HL-60 (cell line): ENCODE data around the gene VDR.

Experiments
- DNase-seq, 2 experiments: peaks; one replicate each; pipeline ENCODE4 v3.0.0-alpha.2; 2010 to 2020; ENCODE audit warnings: low read depth in 1 of 2, low spot score in 1 of 2
- H3K27ac ChIP-seq: fragments of 250-450 bp; sonication (Bioruptor Pico); replicated peaks from 2 replicates; pipeline ENCODE4 v1.5.1; 2020; ENCODE audit warnings: mild to moderate bottlenecking, moderate library complexity
- H3K27me3 ChIP-seq: fragments of 250-450 bp; sonication (Bioruptor Pico); 2 replicates; pipeline ENCODE4 v1.5.1; 2021; ENCODE audit warnings: mild to moderate bottlenecking, moderate library complexity; ENCODE audit not compliant: insufficient read depth, poor library complexity, severe bottlenecking
- H3K4me3 ChIP-seq: replicated peaks from 2 replicates; pipeline ENCODE4 v1.5.1; 2011; ENCODE audit warnings: mild to moderate bottlenecking, control low read depth, low read length; ENCODE audit not compliant: insufficient read depth
- GABPA ChIP-seq: IDR thresholded peaks from 2 replicates; pipeline ENCODE4 v1.6.1; 2012; ENCODE audit warnings: low read depth
- POLR2AphosphoS5 ChIP-seq: IDR thresholded peaks from 2 replicates; pipeline ENCODE4 v1.6.1; 2012; ENCODE audit warnings: low read depth
- REST ChIP-seq: IDR thresholded peaks from 2 replicates; pipeline ENCODE4 v1.6.1; 2012; ENCODE audit warnings: low read depth; ENCODE audit not compliant: insufficient replicate concordance
- SPI1 ChIP-seq: IDR thresholded peaks from 2 replicates; pipeline ENCODE4 v1.6.1; 2012; ENCODE audit warnings: low read depth, mild to moderate bottlenecking, borderline replicate concordance
- TF ChIP-seq, protein P1 (sequence below): IDR thresholded peaks from one replicate; pipeline ENCODE4 v1.5.1; 2011; ENCODE audit warnings: low read length, control low read depth, inconsistent platforms; ENCODE audit not compliant: insufficient read depth

The VDR gene

GRCh38 chr12:47801170-47801903, 103.5 kb downstream of the VDR start:
- TF ChIP-seq REST (no peak), SPI1 (peak; percentile 38; the same call in 1 of the 2 replicates), GABPA (no peak), POLR2AphosphoS5 (no peak)
- TF ChIP-seq, protein P1, sequence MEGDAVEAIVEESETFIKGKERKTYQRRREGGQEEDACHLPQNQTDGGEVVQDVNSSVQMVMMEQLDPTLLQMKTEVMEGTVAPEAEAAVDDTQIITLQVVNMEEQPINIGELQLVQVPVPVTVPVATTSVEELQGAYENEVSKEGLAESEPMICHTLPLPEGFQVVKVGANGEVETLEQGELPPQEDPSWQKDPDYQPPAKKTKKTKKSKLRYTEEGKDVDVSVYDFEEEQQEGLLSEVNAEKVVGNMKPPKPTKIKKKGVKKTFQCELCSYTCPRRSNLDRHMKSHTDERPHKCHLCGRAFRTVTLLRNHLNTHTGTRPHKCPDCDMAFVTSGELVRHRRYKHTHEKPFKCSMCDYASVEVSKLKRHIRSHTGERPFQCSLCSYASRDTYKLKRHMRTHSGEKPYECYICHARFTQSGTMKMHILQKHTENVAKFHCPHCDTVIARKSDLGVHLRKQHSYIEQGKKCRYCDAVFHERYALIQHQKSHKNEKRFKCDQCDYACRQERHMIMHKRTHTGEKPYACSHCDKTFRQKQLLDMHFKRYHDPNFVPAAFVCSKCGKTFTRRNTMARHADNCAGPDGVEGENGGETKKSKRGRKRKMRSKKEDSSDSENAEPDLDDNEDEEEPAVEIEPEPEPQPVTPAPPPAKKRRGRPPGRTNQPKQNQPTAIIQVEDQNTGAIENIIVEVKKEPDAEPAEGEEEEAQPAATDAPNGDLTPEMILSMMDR: no peak

GRCh38 chr12:47800582-47800981, 104.2 kb downstream of the VDR start:
- DNase-seq: no peak
- Histone ChIP-seq H3K27me3 (no peaks in the 10 kb centered on the region), H3K27ac (no peak overlapping the region), H3K4me3 (no peak overlapping the region)
- TF ChIP-seq, protein P1: no peak
- TF ChIP-seq REST (no peak), GABPA (no peak)

More at GRCh38 chr12:47801170-47801903, 103.5 kb downstream of the VDR start:
- Histone ChIP-seq H3K27ac (no peak overlapping the region), H3K27me3 (no peaks in the 10 kb centered on the region), H3K4me3 (no peak overlapping the region)
- DNase-seq: peak in 1 of 2 experiments; percentile 52

GRCh38 chr12:47799357-47799955, 105.3 kb downstream of the VDR start:
- peak in 1 of 2 experiments; percentile 27 for DNase-seq
- TF ChIP-seq SPI1 (peak; percentile 70; the same call in 1 of the 2 replicates), GABPA (no peak), REST (no peak), POLR2AphosphoS5 (no peak)
- TF ChIP-seq, protein P1: no peak

More at GRCh38 chr12:47799357-47799955, 105.3 kb downstream of the VDR start:
- Histone ChIP-seq H3K4me3 (no peak overlapping the region), H3K27me3 (no peaks in the 10 kb centered on the region), H3K27ac (no peak overlapping the region)
